Glomerular visceral epithelial cell (primary cell): ENCODE data around the gene MAN2B2.

ENCODE experiments used
- DNase-seq: peaks from one replicate; pipeline ENCODE4 v3.0.0-alpha.2; 2016; ENCODE audit errors: extremely low spot score

The MAN2B2 gene

DNA sequence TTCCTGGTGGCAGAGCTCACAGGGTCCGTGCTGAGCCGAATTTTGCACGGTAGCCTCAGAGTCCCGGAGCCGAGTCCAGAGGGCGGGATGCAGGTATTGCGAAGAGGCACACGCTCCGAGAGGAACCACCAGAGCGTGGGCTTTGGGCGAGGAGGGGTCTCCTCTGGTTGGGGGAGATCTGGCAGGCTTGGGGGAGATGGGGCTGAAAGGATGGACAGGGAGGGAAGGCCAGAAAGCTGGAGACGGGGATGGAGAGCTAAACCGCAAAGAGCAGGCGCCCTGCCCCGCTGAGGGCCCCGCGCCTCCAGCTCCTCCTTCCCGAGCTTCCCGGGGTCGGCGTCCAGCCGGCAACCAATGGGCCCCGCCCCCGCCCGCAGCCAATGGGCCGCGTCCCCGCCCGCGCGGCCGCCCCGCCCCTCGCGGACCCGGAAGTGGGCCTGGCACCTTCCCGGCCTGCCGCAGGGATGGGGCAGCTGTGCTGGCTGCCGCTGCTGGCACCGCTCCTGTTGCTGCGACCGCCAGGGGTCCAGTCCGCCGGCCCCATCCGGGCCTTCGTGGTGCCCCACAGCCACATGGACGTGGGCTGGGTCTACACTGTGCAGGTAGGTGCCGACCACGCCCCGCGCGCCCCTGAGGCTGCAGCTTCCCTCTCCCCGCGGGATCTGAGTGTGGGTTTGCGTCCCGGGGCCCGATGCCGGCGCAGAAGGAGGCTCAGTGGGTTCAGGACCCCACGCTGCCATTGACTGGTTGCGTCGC lies at the start of gene MAN2B2:
Gene MAN2B2 (plus strand): TSS at position 443 of the 756 bp plus-strand sequence. CDS start 22 bp downstream, at position 465.
- DNase-seq = peak; percentile 88

DNA sequence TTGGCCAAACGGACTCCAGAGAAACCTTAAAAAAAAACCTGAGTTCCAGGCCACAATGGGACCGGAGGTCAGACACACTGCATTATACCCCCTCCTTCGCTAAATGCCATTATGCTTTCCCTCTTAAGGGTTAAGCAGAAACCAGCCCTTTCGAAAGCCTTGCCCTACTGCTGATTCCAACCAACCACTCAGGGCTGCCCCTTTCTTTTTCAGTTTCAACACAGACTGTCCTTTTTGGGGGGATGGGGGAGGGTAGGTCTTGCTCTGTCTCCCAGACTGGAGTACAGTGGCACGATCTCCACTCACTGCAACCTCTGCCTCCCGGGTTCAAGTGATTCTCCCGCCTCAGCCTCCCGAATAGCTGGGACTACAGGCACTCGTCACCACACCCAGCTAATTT lies 49.5 kb upstream of the MAN2B2 start:
- DNase-seq = no peak

- DNase-seq = no peak
Measured at GRCh38 chr4:6526156-6526555, 48.8 kb upstream of the MAN2B2 start.

DNA sequence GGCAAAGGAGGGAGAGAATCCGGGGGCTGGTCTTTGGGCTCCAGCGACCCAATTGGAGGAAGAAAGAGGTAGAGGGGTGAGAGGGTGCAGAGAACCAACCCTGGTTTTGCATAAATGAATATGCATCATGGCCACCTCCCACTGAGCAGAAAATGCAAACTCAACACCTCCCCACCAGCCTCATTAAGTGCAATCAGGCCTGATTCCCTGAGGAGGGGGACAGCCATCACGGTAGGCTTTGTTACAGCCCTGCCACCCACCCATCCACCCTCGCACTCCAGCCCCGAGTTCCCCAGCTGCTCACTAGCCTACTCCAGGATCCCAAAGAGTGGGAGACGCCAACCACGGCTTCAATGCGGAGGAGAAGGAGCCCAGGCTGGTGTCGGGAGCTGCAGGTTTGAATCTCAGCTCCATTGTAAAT lies 48.3 kb upstream of the MAN2B2 start:
- DNase-seq = no peak

- no peak for DNase-seq
Measured at GRCh38 chr4:6527259-6527658, 47.7 kb upstream of the MAN2B2 start.

DNA sequence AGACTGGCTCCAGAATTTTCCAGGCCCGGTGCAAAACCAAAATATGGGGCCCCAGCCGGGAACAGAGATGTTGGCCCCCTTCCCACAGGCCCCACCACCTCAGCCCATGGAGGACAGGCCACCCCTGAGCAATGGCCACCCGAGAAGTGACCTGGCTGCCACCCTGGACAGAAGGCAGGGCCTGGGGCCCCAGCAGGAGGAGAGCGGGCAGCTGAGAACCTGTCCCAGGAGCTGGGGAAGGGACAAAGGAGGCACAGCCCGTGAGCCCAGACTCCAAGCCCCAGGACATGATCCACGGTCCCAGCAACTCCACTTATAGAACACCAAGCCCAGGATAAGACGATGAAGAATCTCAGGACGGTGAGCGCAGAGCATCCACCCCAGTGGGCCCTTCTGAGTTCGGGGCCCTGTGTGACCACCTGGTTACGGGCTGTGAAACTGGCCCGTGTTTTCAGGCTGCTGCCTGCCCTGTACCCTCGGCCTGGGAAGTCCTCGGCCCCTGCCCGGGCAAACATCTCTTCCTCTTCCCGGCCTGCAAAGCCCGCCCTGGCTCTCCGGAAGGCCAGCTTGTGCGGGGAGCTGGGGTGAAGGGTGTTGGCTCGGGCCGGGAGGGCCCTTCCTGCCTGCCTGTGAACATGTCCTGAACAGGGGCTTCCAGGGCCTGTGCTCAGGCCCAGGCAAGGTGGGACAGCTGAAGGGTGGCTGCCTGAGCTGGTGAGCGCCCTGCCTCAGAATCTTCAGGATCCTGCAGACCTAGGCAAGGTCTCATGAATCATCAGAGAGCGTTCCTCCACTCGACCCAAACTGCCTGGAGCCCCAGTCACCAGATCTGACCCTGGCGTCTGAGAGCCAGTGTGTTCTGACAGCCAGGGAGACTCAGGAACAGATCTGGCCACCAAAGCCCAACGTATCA lies 47.0 kb upstream of the MAN2B2 start:
- DNase-seq = no peak

DNA sequence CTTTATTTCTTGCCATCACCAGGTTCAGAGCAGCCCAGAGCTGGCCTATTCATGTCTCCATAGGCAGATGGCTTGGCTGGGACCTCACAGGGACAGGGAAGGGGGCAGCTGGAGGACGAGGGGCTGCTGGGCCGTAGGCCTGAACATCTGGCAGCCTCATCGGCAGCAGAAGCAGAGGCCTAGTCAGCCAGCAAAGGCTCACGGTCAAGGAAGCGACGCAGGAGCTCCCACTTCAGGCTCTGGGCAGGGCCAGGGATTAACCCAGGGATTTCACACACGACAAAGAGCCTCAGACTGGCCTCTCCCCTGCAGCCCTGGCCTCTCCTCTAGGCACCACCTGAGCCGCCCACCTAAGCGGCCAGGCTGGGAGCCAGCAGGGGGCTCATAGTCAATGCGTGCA lies 46.0 kb upstream of the MAN2B2 start:
- DNase-seq = no peak

- DNase-seq = no peak
Measured at GRCh38 chr4:6530301-6530700, 44.7 kb upstream of the MAN2B2 start.

DNA sequence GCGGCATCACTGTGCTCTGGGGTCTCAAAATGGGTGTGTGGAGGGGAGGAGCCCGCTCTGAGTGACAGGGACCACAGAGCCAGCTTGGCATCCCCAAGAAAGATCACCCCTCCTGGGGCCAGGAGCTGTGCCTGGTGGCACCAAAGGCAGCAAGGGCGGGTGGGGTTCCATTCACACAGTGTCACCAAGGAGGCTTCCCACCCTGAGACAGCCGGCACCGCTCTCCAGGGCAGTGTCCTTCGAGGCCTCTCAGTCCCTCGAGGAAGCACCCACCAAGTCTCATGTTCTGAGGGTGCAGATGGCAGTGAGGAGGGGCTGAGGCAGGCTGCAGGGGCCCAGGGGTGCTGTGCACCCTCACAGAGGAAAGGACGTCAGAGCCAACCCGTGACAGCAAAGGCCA lies 44.0 kb upstream of the MAN2B2 start:
- no peak for DNase-seq

DNA sequence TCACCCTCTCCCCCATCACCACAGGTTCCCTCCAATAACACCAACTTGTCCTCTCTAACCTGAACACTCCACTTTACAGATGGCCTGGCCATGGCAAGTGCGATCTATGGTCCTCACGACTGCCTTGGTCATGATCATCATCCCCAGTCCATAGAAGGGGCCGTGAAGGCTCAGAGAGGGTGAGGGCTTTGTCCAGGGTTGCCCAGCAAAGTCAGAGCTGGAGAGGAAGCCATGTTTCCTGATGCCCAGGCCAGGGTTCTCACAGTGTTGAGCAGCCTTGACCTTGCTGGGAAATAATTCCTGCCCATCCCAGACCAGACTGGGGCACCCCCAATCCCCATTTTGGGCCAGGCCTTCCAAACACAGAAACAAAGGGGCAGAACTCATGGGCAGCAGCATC lies 42.9 kb upstream of the MAN2B2 start:
- DNase-seq = no peak

DNA sequence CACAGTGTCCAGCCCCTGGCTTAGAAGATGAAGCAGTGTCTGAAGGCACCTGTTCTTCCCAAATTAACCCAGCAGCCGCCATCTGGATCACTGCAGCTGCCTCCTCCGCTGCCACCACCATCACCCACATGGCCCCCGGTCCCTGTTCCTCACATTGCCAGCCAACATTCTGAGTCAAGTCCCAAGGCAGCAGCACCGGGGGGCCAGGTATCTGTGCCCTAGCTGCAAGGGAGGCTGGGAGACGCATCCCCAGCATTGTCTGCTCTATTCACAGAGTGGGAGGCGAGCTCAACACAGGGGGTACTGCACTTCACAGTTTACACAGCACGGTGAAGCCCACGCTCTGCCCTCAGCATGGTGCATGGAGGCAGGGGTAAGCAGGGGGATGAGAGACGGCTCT lies 42.3 kb upstream of the MAN2B2 start:
- no peak for DNase-seq

DNA sequence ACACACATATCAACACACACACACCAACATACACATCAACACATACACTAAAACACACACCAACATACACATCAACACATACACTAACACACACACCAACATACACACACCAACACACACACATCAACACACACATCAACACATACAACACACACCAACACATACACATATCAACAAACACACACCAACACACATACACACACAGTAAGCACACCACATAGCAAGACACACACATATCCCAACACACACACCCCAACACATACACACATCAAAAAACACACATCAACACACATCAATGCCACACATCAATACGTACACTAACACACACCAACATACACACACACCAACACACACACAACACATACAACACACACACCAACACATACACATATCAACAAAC lies 40.9 kb upstream of the MAN2B2 start:
- no peak for DNase-seq

- no peak for DNase-seq
Measured at GRCh38 chr4:6534618-6535328, 40.2 kb upstream of the MAN2B2 start.

- DNase-seq = no peak
Measured at GRCh38 chr4:6535329-6535692, 39.7 kb upstream of the MAN2B2 start.

GRCh38 chr4:6535706-6536105 lies 39.3 kb upstream of the MAN2B2 start:
- no peak for DNase-seq

DNA sequence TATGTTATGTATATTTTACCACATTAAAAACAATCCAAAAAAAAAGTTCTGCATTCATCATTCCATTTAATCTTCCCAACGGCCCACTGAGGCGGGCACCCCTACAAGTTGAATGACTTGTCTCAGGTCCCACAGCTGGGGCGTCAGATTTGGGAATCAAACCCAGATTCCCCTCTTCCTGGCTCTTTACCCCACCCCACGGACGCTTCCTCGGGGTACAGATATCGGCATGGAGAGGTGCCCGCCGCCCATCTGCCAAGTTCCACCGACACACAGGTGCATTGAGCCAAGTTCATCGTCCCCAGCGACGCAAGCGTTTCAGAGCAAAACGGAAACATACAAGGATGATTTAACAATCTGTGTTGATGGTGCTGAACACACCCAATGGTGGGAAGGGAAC lies 36.9 kb upstream of the MAN2B2 start:
- DNase-seq = no peak

GRCh38 chr4:6538575-6538974 lies 36.4 kb upstream of the MAN2B2 start:
- DNase-seq = no peak

DNA sequence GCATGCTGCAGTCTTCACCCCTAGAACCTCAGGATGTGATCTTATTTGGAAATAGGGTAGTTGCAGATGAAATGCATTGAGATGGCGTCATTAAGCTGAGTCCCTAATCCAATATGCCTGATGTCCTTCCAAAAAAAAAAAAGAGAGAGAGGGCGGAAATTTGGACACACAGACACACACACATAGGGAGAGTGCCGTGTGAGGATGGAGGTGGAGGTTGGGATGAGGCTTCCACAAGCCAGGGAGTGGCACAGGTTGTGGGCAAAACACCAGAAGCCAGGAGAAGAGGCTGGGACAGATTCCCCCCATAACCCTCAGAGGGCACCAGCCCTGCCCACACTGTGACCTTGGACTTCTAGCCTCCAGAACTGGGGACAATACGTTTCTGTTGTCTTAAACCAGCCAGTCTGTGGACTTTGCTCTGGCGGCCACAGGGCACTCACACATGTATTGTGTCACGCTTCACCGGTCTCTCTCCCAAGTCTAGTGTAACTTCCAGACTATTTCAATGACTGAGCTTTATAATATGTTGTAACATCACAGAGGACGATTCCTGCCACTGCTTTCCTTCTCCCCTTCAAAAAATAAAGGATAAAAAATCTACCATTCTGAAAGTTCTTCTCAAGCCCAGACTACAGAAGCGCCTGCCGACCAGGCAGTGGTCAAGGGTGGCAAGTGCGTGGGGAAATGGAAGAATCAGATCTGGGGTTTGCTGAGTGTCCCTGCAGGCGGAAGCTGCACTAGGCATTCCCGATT lies 35.8 kb upstream of the MAN2B2 start:
- no peak for DNase-seq

GRCh38 chr4:6540879-6541278 lies 34.1 kb upstream of the MAN2B2 start:
- DNase-seq = no peak

- no peak for DNase-seq
Measured at GRCh38 chr4:6541789-6542188, 33.2 kb upstream of the MAN2B2 start.

GRCh38 chr4:6542951-6543350 lies 32.0 kb upstream of the MAN2B2 start:
- no peak for DNase-seq

GRCh38 chr4:6546091-6546490 lies 28.9 kb upstream of the MAN2B2 start:
- DNase-seq = no peak
